Measurements from ENCODE around the gene RTBDN. TPM values are rescaled to one million over a fixed set of nuclear protein-coding genes. Genes with fewer than 3 reads are reported as not detected.

Gene RTBDN
- total RNA-seq, 1 experiment from 2014 or later = 5.6 TPM

- H3K9me3 ChIP-seq (ENCODE audit: control insufficient read depth, low read depth, low read length) = no peaks in the 10 kb centered on the region
- Mint-ChIP-seq H3K9me3 (no peaks in the 10 kb centered on the region), H3K4me3 (no peak overlapping the region), H3K27ac (no peak overlapping the region), H3K27me3 (ENCODE audit: low read depth) (peaks cover 3% of the 10 kb centered on the region), H3K36me3 (ENCODE audit: insufficient read depth in 1 of 3, low read depth in 3 of 3) (no peaks in the 10 kb centered on the region), H3K4me1 (peaks cover 23 to 27% of the 10 kb centered on the region in 2 experiments)
- no peak overlapping the region for H2BK120ac ChIP-seq (ENCODE audit: low read depth, low read length, poor library complexity, severe bottlenecking)
- H3K18ac ChIP-seq (ENCODE audit: insufficient read length, low read depth, low read length) = no peak overlapping the region
- H4K91ac ChIP-seq (ENCODE audit: insufficient read length, low read depth, low read length) = no peak overlapping the region
- H3K4me1 ChIP-seq (ENCODE audit: insufficient read depth, low read length) = peaks cover 6% of the 10 kb centered on the region
- no peak overlapping the region for H3K23ac ChIP-seq (ENCODE audit: insufficient read length, low read depth, low read length)
- TF ChIP-seq CTCF (conservative IDR thresholded peaks at IDR 0.05) = no peak
- no peak overlapping the region for H2BK12ac ChIP-seq (ENCODE audit: insufficient read length, low read depth, low read length)
- no peak overlapping the region; the same call in 1 of the 2 replicates for H3K14ac ChIP-seq (ENCODE audit: insufficient read depth, low read length)
- no peak overlapping the region for H3K56ac ChIP-seq (ENCODE audit: insufficient read length, low read depth, low read length)
- H2AK5ac ChIP-seq (ENCODE audit: insufficient read length, low read length) = no peak overlapping the region
- H2AFZ ChIP-seq (ENCODE audit: low read length) = no peak overlapping the region
- H2BK5ac ChIP-seq (ENCODE audit: insufficient read length, low read length) = no peak overlapping the region
- H4K8ac ChIP-seq (replicated peaks; ENCODE audit: insufficient read length, low read depth, low read length) = no peak overlapping the region
- no peaks in the 10 kb centered on the region for H3K79me1 ChIP-seq (ENCODE audit: insufficient read depth, low read depth, low read length, poor library complexity, severe bottlenecking)
- no peaks in the 10 kb centered on the region for H4K20me1 ChIP-seq (ENCODE audit: control insufficient read depth, insufficient read depth, insufficient read length)
- no peak for DNase-seq
- no peaks in the 10 kb centered on the region for H3K79me2 ChIP-seq (ENCODE audit: insufficient read depth, low read length)
- H2BK15ac ChIP-seq (ENCODE audit: low read depth, low read length) = no peak overlapping the region
- no peak overlapping the region for H3K4me2 ChIP-seq (ENCODE audit: insufficient read depth, insufficient read length, low read length)
- no peak overlapping the region for H3K27ac ChIP-seq (ENCODE audit: insufficient read length, low read depth, low read length)
- no peak overlapping the region for H3K4ac ChIP-seq (ENCODE audit: low read depth, low read length)
- H4K5ac ChIP-seq (ENCODE audit: insufficient read length, low read depth, low read length) = no peak overlapping the region
- H3K27me3 ChIP-seq (ENCODE audit: insufficient read depth, low read length) = no peaks in the 10 kb centered on the region
- WGBS (ENCODE audit: extremely low coverage, insufficient read length, low lambda C conversion rate) = no CpG with 5 or more reads among the region's 4 CpGs
- H2BK20ac ChIP-seq (ENCODE audit: low read depth, low read length, poor library complexity, severe bottlenecking) = no peak overlapping the region
- peaks cover 19% of the 10 kb centered on the region for H3K23me2 ChIP-seq (ENCODE audit: insufficient read length, low read depth, low read length, poor library complexity, severe bottlenecking)
- no peak overlapping the region for H3K9ac ChIP-seq (ENCODE audit: extremely low read depth, insufficient read length, low read length)
- no peak overlapping the region for H3T11ph ChIP-seq (ENCODE audit: low read length)
These were observed 48.8 kb downstream of the RTBDN start for GRCh38 chr19:12785431-12786031.

Data from H9 (cell line).